Activated naive CD4-positive, alpha-beta T cell treated with anti-CD3 and anti-CD28 coated beads, Interleukin-2, amount 10 ng/mL, durations not matched to agents 7 days and 5 days (primary cell): ENCODE data around the gene OLR1.

ENCODE experiments used
- CTCF ChIA-PET: fragments of 350-600 bp; sonication (Branson Sonifier 250); formaldehyde crosslinking; loops from one replicate; lab custom pipeline; 2021; ENCODE audit warnings: antibody characterized with exemption; lab: Charles Lee
- DNase-seq: peaks from one replicate; pipeline ENCODE4 v3.0.0-alpha.2; 2020
- H3K27ac Mint-ChIP-seq: one replicate; pipeline ENCODE4 v1.8.0; 2021; ENCODE audit warnings: mild to moderate bottlenecking, moderate library complexity, mixed read lengths
- H3K27me3 Mint-ChIP-seq: one replicate; pipeline ENCODE4 v1.8.0; 2021; ENCODE audit warnings: mild to moderate bottlenecking, mixed read lengths
- H3K36me3 Mint-ChIP-seq: one replicate; pipeline ENCODE4 v1.8.0; 2021; ENCODE audit warnings: mixed read lengths
- H3K4me1 Mint-ChIP-seq: one replicate; pipeline ENCODE4 v1.8.0; 2021; ENCODE audit warnings: mixed read lengths
- H3K4me3 Mint-ChIP-seq: one replicate; pipeline ENCODE4 v1.8.0; 2021; ENCODE audit warnings: mild to moderate bottlenecking, moderate library complexity, mixed read lengths
- H3K9me3 Mint-ChIP-seq: one replicate; pipeline ENCODE4 v1.8.0; 2021; ENCODE audit warnings: mixed read lengths

OLR1 gene

DNA sequence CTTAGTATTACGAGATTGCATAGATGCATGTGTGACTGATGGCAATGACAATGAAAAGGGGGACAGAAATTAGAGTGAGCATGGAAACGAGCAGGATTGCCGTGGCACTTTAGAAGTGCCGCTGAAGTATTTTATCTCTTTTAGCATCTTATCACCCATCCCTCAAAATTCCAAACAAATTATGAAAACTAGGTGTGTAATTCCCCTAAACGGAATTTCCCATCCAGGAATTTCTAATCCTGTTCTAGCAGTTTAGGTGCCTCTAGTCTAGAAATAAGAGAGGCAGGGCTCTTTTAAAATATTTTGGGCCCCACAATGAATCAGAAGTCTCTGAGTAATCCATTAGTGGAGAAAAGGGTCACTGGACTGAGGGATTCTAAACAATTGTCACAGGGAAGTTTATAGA, 7.8 kb upstream of the OLR1 start:
- no peak overlapping the region for H3K27ac Mint-ChIP-seq
- no peak overlapping the region for H3K4me3 Mint-ChIP-seq
- H3K36me3 Mint-ChIP-seq: no peaks in the 10 kb centered on the region
- CTCF ChIA-PET: interaction anchor here (0.6 kb wide), 1 partner anchor 10 kb away, joined by 3 read pairs; no protein-coding TSS in a partner anchor
- no peak for DNase-seq
- H3K4me1 Mint-ChIP-seq: no peaks in the 10 kb centered on the region
- H3K9me3 Mint-ChIP-seq: no peaks in the 10 kb centered on the region
- H3K27me3 Mint-ChIP-seq: peaks cover 18% of the 10 kb centered on the region

DNA sequence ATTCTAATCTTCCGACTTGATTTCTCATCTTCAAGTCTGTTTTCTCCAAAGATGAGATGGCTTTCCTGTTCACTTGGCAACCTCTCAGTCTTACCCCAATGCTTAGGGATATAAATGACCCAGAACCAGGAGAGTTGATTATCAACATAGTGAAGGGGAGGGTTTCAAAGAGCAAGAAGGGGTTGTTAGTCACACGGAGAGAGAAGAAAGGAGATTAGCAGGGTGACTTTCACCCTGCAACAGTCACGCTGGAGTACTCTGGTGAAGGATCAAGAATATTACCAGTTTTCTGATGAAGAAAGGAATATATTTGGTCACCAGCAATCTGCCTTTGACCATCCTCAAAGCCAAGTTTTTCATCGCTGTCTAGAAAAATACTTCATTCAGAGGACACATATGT, 6.9 kb upstream of the OLR1 start, which contains the start of gene TMEM52B:
Gene TMEM52B, plus strand, starts transcription at position 212 of the 400 bp plus-strand sequence. CDS start 543 bp downstream, outside the sequence.
- no peak within 1 kb of the TSS for H3K4me3 Mint-ChIP-seq
- no peaks in the 10 kb centered on the region for H3K4me1 Mint-ChIP-seq

DNA sequence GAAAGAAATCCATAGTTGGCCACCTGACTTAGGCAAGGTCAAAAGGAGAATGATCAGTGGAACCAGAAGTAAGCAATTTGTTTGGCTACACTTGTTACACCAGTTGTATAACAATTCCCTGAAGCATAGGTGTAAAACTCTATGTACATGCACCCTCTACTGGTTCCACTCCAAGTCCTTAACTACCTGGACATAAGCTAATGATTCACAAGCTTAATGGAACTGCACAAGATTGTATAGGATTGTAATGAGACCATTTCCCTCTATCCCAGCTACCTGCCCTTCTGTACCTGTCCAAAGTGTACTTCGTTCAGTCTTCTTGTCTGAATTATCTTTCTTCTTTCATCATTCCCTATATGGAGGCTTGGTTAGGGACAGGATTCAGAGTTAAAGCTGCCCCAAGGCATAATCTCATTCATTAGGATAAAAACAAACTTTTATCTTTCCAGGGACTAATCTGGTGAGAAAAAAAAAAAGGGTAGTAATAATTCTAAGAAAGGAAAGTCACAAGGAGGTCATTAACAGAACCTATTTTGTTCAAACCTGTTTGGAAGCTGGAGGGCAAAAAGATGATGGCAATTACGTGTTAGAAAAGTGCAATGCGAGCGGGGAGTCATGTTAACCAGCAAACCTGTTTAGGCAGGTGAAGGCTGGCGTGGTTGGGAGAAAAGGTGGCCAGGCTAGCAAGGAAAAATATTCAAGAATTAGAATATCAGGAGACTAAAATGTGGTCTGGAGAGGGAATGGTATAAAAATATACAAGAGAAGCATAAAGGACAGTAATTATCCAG, 4.1 kb upstream of the OLR1 start:
- Mint-ChIP-seq H3K27me3 (peaks cover 13% of the 10 kb centered on the region), H3K27ac (no peak overlapping the region), H3K9me3 (no peaks in the 10 kb centered on the region), H3K36me3 (no peaks in the 10 kb centered on the region), H3K4me1 (no peaks in the 10 kb centered on the region), H3K4me3 (no peak overlapping the region)
- no peak for DNase-seq
- CTCF ChIA-PET: interaction anchor here (0.9 kb wide), 1 partner anchor 16 kb away, joined by 3 read pairs; no protein-coding TSS in a partner anchor

More for the DNA sequence above, 6.9 kb upstream of the OLR1 start, which contains the start of gene TMEM52B:
- no peak for DNase-seq
- CTCF ChIA-PET: no interaction called here
- Mint-ChIP-seq H3K9me3 (no peaks in the 10 kb centered on the region), H3K27me3 (peaks cover 15% of the 10 kb centered on the region), H3K36me3 (no peaks in the 10 kb centered on the region), H3K27ac (no peak within 1 kb of the TSS)

GRCh38 chr12:10174986-10175614, 3.2 kb upstream of the OLR1 start:
- Mint-ChIP-seq H3K27ac (no peak overlapping the region), H3K4me3 (no peak overlapping the region), H3K36me3 (no peaks in the 10 kb centered on the region), H3K9me3 (no peaks in the 10 kb centered on the region), H3K4me1 (no peaks in the 10 kb centered on the region), H3K27me3 (peaks cover 14% of the 10 kb centered on the region)
- CTCF ChIA-PET: no interaction called here
- no peak for DNase-seq

DNA sequence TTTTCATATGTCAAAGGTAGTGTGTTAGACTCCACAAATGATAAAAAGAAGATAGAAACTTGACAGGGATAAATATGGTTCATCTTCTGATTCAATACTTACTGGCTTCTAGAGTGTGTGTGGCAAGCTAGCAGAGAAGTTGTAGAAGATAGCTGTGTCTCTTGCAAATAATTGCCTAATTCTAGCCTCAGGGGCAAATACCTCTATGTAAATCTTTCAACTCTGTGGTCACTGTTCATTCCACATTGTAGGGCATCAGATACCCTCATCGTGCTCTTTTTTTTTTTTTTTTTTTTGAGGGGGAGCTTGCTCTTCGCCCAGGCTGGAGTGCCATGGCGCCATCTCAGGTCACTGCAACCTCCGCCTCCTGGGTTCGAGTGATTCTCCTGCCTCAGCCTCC, 1.7 kb downstream of the OLR1 start:
- no peaks in the 10 kb centered on the region for H3K4me1 Mint-ChIP-seq
- no peak overlapping the region for H3K4me3 Mint-ChIP-seq
- H3K36me3 Mint-ChIP-seq: no peaks in the 10 kb centered on the region
- CTCF ChIA-PET: interaction anchor here (0.7 to 1.4 kb wide), 4 partner anchors 9 to 33 kb away, joined by 3 to 4 read pairs (median 4); no protein-coding TSS in a partner anchor
- DNase-seq: no peak
- no peaks in the 10 kb centered on the region for H3K9me3 Mint-ChIP-seq
- peaks cover 40% of the 10 kb centered on the region for H3K27me3 Mint-ChIP-seq
- H3K27ac Mint-ChIP-seq: no peak overlapping the region

DNA sequence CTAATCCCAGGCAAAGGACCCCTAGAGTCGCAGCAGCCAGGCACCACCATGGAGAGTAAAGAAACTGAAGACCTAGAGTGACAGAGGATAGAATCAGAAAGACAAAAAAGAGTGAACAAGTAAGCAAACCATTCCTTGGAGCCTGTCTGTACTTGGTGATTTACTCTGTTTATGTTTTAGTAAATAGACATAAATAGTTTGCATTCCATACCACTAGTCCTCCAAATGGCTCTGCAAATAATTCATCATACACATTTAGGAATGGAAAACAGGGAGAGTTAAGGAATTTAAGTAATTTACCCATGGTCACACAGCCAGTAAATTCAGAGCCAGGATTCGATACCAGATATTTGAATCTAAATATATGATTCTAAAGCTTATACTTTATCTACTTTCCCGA, 2.8 kb downstream of the OLR1 start:
- DNase-seq: no peak
- H3K36me3 Mint-ChIP-seq: no peaks in the 10 kb centered on the region
- no peaks in the 10 kb centered on the region for H3K9me3 Mint-ChIP-seq
- H3K27ac Mint-ChIP-seq: no peak overlapping the region
- CTCF ChIA-PET: interaction anchor here (0.9 to 1.4 kb wide), 2 partner anchors 16 to 21 kb away, joined by 3 to 4 read pairs; no protein-coding TSS in a partner anchor
- H3K27me3 Mint-ChIP-seq: peaks cover 39% of the 10 kb centered on the region
- H3K4me3 Mint-ChIP-seq: no peak overlapping the region
- H3K4me1 Mint-ChIP-seq: no peaks in the 10 kb centered on the region

DNA sequence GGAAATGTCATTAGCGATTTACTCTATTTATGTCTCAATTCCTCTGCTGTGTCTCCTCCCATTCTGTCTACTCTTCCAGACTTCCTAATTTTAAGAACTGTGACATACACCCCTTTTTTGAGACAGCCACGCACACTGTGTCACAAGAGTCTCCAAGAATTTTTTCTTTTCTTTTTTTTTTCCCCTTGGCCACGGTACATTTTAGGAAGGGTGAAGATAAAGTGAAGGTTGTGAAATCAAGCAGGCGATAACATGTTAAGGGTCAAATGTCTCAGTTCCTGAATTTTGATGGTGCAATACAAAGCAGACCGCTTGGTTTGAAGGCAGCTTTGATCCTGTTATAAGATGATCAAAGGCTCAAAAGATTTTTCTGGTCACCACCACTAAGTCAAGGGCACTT, 4.3 kb downstream of the OLR1 start:
- H3K9me3 Mint-ChIP-seq: no peaks in the 10 kb centered on the region
- no peak for DNase-seq
- no peaks in the 10 kb centered on the region for H3K4me1 Mint-ChIP-seq
- no peak overlapping the region for H3K4me3 Mint-ChIP-seq
- H3K36me3 Mint-ChIP-seq: no peaks in the 10 kb centered on the region
- CTCF ChIA-PET: interaction anchor here (0.9 to 1.1 kb wide), 2 partner anchors 14 to 21 kb away, joined by 4 read pairs; no protein-coding TSS in a partner anchor
- peaks cover 45% of the 10 kb centered on the region for H3K27me3 Mint-ChIP-seq
- no peak overlapping the region for H3K27ac Mint-ChIP-seq

GRCh38 chr12:10165421-10165820, 6.5 kb downstream of the OLR1 start:
- H3K27ac Mint-ChIP-seq: no peak overlapping the region
- CTCF ChIA-PET: no interaction called here
- H3K4me1 Mint-ChIP-seq: no peaks in the 10 kb centered on the region

GRCh38 chr12:10163084-10163483, 8.8 kb downstream of the OLR1 start:
- no peak for DNase-seq
- CTCF ChIA-PET: no interaction called here
- no peaks in the 10 kb centered on the region for H3K36me3 Mint-ChIP-seq

More at GRCh38 chr12:10165421-10165820, 6.5 kb downstream of the OLR1 start:
- Mint-ChIP-seq H3K36me3 (no peaks in the 10 kb centered on the region), H3K4me3 (no peak overlapping the region), H3K27me3 (peaks cover 49% of the 10 kb centered on the region), H3K9me3 (no peaks in the 10 kb centered on the region)
- no peak for DNase-seq

DNA sequence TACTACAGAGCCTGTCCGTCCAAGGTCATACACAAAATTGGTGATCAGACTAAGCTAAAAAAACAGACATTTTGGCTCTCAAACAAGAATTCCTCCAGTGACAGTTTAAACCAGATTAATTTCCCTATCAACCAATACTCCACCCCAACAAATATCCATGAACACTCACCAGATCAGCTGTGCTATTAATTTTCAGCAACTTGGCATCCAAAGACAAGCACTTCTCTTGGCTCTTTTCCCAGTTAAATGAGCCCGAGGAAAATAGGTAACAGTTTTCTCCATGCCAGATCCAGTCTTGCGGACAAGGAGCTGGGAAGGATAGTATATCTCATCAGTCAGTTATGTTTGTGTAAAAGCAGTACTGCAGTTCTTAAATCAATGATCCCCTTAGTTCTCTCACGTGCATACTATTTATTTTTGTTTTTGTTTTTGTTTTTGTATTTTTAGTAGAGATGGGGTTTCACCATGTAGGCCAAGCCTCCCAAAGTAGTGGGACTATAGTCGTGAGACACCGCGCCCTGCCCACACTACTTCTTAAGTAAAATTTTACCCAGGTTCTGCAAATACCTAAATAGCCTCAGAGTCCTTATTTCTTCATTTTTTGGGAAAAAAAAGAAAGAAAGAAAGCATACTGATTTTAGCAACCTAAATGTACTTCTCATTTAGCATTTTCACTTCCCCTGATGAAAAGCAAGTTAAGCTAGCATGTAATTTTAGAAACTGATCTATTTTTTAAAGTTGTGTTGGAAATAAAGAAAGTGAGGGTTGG, 11.1 kb downstream of the OLR1 start:
- peaks cover 48% of the 10 kb centered on the region for H3K27me3 Mint-ChIP-seq

More at GRCh38 chr12:10163084-10163483, 8.8 kb downstream of the OLR1 start:
- Mint-ChIP-seq H3K4me1 (no peaks in the 10 kb centered on the region), H3K4me3 (no peak overlapping the region), H3K27me3 (peaks cover 58% of the 10 kb centered on the region), H3K9me3 (no peaks in the 10 kb centered on the region), H3K27ac (no peak overlapping the region)

DNA sequence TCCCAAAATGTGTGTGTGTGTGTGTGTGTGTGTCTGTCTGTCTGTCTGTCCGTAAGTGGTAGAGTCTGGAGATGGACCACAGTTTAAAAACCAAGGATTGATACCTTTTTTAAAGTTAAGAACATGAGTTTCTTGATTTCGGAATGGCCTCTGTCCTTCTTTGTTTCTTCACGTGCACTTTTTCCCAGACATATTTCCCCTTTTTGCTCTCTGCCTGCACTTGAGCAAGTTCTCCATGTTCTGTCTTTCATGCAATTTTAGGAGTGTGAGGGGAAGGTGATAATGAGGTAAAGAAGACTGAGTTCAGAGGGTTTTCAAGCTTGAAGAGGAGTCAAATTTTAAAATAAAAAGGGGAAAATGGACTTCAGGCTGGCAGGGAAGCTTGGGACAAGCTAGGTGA, 12.7 kb downstream of the OLR1 start:
- Mint-ChIP-seq H3K27ac (no peak overlapping the region), H3K4me1 (no peaks in the 10 kb centered on the region), H3K9me3 (no peaks in the 10 kb centered on the region), H3K4me3 (no peak overlapping the region), H3K27me3 (peaks cover 55% of the 10 kb centered on the region), H3K36me3 (no peaks in the 10 kb centered on the region)
- DNase-seq: no peak
- CTCF ChIA-PET: interaction anchor here (1.2 to 1.3 kb wide), 3 partner anchors 11 to 125 kb away, joined by 4 to 5 read pairs (median 4); no protein-coding TSS in a partner anchor

More for the DNA sequence above, 11.1 kb downstream of the OLR1 start:
- H3K4me1 Mint-ChIP-seq: no peaks in the 10 kb centered on the region
- H3K27ac Mint-ChIP-seq: no peak overlapping the region
- CTCF ChIA-PET: interaction anchor here (1.2 to 2.7 kb wide), 3 partner anchors 8 to 13 kb away, joined by 4 to 8 read pairs (median 4); no protein-coding TSS in a partner anchor
- no peaks in the 10 kb centered on the region for H3K9me3 Mint-ChIP-seq
- no peak for DNase-seq
- no peak overlapping the region for H3K4me3 Mint-ChIP-seq
- H3K36me3 Mint-ChIP-seq: no peaks in the 10 kb centered on the region

GRCh38 chr12:10158406-10158805, 13.5 kb downstream of the OLR1 start:
- H3K9me3 Mint-ChIP-seq: no peaks in the 10 kb centered on the region
- no peaks in the 10 kb centered on the region for H3K36me3 Mint-ChIP-seq
- no peak overlapping the region for H3K27ac Mint-ChIP-seq
- H3K4me3 Mint-ChIP-seq: no peak overlapping the region
- CTCF ChIA-PET: interaction anchor here (0.7 kb wide), 1 partner anchor 183 kb away, joined by 4 read pairs; no protein-coding TSS in a partner anchor
- DNase-seq: no peak
- H3K27me3 Mint-ChIP-seq: peaks cover 60% of the 10 kb centered on the region
- H3K4me1 Mint-ChIP-seq: peaks cover 7% of the 10 kb centered on the region

- H3K27ac Mint-ChIP-seq: no peak overlapping the region
- DNase-seq: no peak
- no peaks in the 10 kb centered on the region for H3K36me3 Mint-ChIP-seq
- H3K27me3 Mint-ChIP-seq: peaks cover 58% of the 10 kb centered on the region
- no peak overlapping the region for H3K4me3 Mint-ChIP-seq
- H3K4me1 Mint-ChIP-seq: peaks cover 13% of the 10 kb centered on the region
- CTCF ChIA-PET: interaction anchor here (0.9 kb wide), 1 partner anchor 122 kb away, joined by 3 read pairs; no protein-coding TSS in a partner anchor
- no peaks in the 10 kb centered on the region for H3K9me3 Mint-ChIP-seq
Measured at GRCh38 chr12:10155966-10156365, 16.0 kb downstream of the OLR1 start.
